Ishikawa (cell line): ENCODE results near the gene MRPL37.

ENCODE experiments used
- NFIC ChIP-seq: IDR thresholded peaks from 2 replicates; pipeline ENCODE4 v1.6.1; 2012
- RAD21 ChIP-seq: IDR thresholded peaks from 2 replicates; pipeline ENCODE4 v1.6.1; 2012; ENCODE audit warnings: low read depth
- TCF12 ChIP-seq: IDR thresholded peaks from 2 replicates; pipeline ENCODE4 v1.6.1; 2012; ENCODE audit warnings: low read depth

DNA sequence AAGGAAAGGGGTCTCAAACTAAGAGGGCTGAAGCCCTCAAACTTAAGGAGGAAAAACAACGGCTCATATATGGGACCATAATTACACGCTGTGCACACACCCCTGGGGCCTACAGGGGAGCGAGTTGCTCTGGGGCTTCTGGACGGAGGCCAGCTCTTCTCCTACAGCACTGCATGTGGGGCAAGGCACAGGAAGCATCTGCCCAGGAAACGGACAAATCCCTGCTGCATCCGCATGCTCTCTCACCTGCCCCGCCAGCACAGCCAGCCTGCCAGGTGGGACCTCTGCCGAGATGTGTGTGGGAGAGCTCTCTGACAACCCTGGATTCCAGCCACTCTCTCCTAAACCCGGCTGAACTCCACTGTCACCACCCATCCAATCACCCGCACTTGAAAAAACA lies 54.1 kb downstream of the MRPL37 start:
- TF ChIP-seq TCF12 (no peak), NFIC (no peak), RAD21 (no peak)
